ENCODE results near the gene ZNF140.

ZNF140 gene

DNA sequence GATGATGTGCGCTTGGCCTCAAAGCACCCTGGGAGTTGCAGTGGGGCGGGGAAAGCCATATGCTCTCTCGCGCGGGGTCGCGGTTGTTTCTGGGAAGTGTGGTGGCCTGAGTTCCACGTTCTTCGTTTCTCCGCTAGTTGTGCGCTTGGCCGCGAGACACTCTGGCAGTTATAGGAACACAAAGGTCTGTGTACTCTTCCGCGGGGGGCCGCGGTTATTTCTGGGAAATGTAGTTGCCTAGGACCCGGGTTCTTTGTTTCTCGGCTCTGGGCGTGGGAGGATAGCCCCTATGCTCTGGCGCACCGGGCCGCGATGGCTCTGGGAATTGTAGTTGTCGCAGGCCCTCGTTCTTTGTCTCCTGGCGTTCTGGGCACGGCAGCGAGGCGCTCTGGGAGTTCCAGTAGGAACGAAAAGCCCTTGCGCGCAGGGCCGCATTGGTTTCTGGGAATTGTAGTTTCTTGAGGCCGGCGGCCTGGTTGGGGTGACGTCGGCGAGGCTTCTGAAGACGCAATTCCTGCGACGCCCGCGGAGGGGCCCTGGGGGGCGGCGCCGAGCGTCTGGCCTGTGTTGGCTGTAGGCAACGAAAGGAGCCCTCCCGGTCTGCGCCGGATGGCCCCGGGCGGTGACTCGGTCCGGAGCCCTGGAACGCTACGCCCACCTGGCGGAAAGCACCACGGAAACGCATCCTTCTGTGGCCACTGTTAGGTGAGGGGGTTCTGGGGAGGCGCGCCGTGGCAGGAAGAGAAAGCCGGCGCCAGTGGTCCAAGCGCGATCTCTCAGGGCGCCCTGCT lies at the start of gene ZNF140:
ZNF140 (plus strand) TSS at position 556 of the 791 bp plus-strand sequence. CDS start 398 bp downstream, outside the sequence.
- DNase-seq = peak; percentile 99

- DNase-seq = peak; percentile 99
Measured at GRCh38 chr12:133037207-133038005, 43.3 kb upstream of the ZNF140 start, which contains the start of gene ZNF84. TSS of gene ZNF84 (plus strand) at chr12:133037509. CDS start at chr12:133041468, 3,959 bp downstream.

DNA sequence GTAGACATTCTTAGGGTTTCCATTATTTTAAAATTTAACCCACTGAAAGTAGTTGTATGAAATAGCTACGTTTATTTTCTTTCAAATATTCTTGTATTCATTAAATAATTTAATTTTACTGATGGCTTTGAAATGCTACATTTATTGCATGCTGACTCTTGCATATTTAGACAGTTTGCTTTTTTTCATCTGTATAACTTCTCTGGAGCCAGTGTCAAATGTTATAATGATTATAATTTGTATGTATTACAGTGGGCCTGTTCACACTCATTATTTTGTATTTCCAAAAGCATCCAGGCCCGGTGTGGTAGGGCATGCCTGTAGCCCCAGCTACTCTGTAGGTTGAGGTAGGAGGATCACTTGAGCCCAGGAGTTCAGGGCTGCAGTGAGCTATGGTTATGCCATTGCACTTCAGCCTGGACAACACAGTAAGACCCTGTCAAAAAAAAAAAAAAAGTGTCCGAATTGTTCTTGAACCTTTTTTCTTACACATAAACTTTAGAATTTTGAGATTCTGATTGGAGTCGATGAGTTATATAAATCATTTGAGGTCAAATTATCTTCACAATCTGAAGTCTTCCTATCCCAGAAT lies 42.5 kb upstream of the ZNF140 start:
- DNase-seq = no peak

DNA sequence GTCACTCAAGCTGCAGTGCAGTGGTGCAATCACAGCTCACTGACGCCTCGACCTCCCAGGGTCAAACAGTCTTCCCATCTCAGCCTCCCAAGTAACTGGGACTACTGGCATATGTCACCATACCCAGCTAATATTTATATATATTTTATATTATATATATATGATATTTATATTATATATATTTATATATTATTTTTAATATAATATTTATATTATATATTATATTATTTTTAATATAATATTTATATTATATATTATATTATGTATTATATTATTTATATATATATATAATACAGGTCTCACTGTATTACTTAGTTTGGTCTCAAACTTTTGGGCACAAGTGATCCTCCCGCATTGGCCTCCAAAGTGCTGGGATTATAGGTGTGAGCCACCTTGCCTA lies 34.0 kb upstream of the ZNF140 start:
- no peak for DNase-seq

GRCh38 chr12:133057446-133057845 lies 23.3 kb upstream of the ZNF140 start:
- DNase-seq = peak; percentile 37

GRCh38 chr12:133058203-133059113 lies 22.3 kb upstream of the ZNF140 start:
- peak; percentile 36 for DNase-seq

- DNase-seq = no peak
Measured at GRCh38 chr12:133061954-133062353, 18.8 kb upstream of the ZNF140 start.

DNA sequence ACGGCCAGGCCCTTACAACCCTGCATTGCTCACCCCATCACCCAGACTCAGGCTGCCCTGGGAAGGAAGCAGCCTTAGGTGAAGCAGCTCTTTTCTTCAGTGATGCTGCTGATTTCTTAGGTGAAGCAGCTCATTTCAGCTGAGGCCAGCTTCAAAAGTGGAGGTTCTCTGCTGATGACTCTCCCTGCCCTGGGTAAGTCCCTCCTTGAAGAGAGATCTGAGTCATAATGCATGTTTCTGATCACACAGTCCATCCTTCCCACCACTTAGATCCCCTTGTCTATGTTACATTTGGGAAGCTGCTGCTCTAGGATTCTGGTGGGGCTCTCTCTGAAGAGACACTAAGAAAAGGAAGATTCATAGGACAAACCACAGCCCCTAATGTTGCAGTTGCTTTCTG lies 17.2 kb upstream of the ZNF140 start:
- DNase-seq = no peak

DNA sequence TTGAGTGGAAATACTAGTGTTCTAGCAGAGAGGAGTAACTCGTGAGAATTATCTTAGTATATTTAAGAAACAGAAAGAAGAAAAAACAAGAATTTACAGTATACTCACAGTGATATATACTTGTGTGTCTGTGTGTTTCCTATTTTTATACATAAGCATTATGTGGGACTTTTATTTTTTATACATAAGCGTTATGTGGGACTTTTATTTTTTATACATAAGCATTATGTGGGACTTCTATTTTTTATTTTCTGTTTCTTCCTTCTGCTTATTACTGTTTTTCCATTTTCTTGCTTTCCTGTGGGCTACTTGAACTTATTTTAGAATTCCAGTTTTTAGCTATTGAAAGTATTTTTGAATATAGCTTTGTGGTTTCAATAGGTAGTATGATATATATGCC lies 6.9 kb upstream of the ZNF140 start:
- DNase-seq = no peak

GRCh38 chr12:133080026-133080367 lies 726 bp upstream of the ZNF140 start:
- DNase-seq = peak; percentile 99

- DNase-seq = no peak
Measured at GRCh38 chr12:133081159-133081780, 547 bp downstream of the ZNF140 start.

DNA sequence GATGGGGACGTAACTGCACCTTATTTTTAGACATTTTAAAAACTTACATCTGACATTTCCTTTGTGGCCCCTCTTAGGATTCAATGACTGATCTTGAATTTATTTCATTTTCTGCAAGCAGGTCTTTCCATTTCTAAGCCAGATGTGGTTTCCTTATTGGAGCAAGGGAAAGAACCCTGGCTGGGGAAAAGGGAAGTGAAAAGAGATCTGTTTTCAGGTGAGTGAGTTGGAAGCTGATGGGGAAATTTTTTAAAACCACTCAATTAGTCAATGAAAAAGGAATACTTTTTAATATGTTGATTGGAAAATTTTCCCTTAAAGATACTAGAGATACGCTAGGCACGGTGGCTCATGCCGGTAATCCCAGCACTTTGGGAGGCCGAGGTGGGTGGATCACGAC lies 2.6 kb downstream of the ZNF140 start:
- DNase-seq = no peak

GRCh38 chr12:133105620-133106019 lies 24.9 kb downstream of the ZNF140 start:
- DNase-seq = no peak

GRCh38 chr12:133106253-133106652 lies 25.5 kb downstream of the ZNF140 start:
- no peak for DNase-seq

GRCh38 chr12:133107121-133107520 lies 26.4 kb downstream of the ZNF140 start:
- no peak for DNase-seq

DNA sequence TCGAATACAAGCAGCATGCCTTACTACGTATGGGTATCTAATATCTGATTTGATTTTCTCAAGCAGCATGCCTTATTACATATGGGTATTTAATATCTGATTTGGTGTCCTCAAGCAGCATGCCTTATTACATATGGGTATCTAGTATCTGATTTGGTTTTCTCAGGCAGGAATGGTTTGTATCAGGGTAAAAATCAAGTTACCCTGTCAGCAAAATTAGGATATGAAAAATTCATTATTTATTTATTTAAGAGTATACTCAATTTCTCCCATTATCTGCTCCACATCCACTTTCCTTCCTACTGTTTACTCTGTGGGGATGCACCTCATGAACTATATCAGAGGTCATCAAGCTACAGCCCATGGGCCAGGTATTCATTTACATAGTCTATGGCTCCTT lies 27.4 kb downstream of the ZNF140 start:
- no peak for DNase-seq

GRCh38 chr12:133120385-133121191 lies 39.9 kb downstream of the ZNF140 start:
- DNase-seq = no peak

GRCh38 chr12:133124674-133125073 lies 44.0 kb downstream of the ZNF140 start:
- no peak for DNase-seq

DNA sequence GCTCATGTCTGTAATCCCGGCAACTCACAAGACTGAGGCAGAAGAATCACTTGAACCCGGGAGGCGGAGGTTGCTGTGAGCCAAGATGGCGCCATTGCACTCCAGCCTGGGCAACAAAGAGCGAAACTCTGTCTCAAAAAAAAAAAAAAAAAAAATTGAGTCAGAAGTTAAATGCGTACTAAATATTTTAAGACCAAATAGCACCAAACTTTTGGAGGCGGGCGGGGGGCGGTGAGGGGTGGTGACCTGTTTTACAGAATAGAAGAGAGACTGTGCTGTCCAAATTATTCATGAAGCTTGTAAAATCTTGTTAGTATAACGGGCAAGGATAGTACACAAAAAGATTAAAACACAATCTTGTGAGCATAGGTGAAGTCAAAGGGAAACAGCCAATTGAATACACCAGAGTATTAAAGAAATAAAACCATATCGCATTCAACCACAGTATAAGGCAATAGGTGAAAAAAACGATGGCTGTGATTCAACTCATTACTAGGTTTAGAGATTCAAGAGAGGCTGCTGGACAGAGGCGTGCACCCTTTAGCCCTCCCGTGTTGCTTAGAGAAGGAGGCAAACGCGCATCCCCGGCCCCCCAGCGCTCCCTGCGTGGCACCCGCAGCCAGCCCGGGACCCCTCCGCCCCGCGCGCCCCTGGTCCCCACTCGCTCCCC lies 48.8 kb downstream of the ZNF140 start:
- no peak for DNase-seq

GRCh38 chr12:133130038-133130807 lies 49.5 kb downstream of the ZNF140 start, which contains the start of the genes ZNF10 and ZNF891:
TSS of gene ZNF10 (plus strand) at chr12:133130627. CDS start at chr12:133144493, 13,866 bp downstream.
TSS of gene ZNF891 (minus strand) at chr12:133130274. CDS start at chr12:133121918, 8,356 bp downstream.
- peak; percentile 98 for DNase-seq

Data from eye (tissue), 1 donor.